HG02678 (cell line): ENCODE results near the gene HOXA9.

Source experiments
- ATAC-seq: cut with Tn5 transposase; IDR thresholded peaks from one replicate; pipeline ENCODE4 v1.9.1; 2021; ENCODE audit warnings: mild to moderate bottlenecking, moderate library complexity; ENCODE audit not compliant: unreplicated experiment

The HOXA9 gene

DNA sequence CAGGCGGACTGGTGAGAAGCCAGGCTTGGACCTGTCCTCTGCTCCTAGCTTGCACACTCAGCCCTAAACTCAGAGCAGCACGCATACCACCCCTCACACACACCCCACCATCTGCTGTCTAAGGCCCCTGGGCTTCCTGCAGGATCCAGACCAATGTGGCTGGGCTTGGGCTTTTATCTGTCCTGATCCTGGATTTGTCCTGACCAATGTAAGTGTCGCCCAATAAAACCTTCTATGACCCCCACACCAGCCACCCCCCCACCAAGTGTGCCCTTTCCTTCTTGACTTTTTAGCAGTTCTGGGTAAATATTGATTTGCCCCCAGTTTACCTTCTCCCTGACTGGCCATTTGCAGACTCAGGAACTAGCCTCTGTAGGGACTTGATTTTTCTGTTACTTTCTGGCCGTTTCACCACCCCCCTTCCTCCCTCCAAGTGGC, 36.3 kb upstream of the HOXA9 start:
- ATAC-seq = no peak

DNA sequence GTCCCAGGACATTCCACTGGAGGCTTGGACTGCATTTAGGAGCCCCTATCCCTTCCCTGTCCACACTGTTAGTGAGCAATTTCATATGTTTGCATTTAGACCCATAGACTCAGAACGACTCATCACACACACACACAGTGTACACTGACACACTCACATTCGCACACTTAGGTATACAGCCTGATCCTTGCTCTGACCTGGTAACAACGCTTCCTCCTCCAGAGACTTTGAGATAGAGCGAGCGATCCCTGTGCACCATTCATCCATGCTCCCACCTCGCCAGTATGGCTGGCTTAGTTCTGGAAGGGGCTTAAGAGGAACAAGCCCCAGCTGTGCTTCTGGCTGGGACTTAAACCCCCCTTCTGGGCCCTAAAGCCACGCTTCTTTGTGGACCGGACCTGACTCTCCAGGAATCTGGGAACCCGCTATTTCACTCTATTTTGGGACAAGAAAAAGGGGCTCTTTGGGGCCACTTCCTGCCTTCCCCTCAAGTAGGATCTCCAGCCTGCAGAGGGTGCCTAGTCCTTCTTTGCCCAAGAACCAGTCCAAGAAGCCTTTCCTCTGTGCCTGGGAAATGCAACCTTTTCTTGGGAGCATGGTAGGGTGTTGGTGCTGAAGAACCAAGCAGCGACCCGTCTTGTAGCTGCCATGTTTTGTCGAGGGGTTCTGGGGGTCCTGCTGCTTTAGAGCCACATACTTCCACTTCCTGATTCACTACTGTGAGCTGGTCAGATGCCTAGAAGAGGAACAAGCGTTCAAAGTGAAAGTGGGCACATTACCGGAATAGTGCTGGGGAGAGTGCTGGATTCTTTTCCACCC, 35.6 kb upstream of the HOXA9 start:
- no peak for ATAC-seq

DNA sequence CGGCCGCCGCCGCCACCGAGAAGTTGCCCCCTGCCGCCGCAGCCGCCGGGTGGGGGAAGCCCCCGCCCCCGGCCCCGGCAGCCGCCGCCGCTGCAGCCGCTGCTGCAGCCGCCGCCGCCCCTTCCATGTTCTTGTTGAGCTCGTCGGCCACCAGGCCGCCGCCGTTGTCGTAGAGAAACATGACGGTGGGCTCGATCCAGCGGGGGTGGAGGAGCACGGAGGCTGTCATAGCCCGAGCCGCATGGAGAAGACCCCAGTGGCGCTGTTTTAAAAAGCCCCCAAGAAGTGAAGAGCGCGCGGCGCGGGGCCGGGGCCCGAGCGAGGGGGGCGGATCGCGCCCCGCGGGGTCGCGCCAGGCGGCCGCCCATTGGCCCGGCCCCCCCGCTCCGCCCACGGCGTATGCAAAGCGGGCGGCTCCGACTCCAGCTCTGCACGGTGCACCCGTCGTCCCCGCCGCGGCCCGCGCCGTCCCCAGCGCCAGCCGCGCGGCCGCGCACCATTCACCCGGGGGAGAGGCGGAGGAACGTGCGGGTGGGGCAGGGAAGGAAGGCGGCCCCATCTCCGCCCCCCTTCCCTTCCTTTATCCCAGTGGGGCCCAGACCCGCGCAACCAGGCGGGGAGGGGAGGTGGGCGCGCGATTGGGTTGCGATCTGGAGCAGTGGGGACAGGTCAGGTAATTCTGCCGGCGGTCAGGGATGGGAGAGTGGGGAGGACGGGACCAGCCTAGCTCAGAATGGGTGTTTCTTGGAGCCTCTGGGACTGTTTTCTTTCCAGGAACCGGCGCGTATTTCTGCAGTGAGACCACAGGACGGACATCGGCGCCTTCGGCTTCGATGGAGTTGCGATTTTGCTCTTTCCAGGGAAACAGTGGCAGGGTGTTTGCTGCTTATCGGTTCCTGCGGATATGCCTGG, 34.8 kb upstream of the HOXA9 start, which contains the start of gene HOXA13:
Gene HOXA13 (minus strand): TSS at position 243 of the 912 bp plus-strand sequence. CDS start 14 bp downstream, at position 229.
- ATAC-seq = no peak

DNA sequence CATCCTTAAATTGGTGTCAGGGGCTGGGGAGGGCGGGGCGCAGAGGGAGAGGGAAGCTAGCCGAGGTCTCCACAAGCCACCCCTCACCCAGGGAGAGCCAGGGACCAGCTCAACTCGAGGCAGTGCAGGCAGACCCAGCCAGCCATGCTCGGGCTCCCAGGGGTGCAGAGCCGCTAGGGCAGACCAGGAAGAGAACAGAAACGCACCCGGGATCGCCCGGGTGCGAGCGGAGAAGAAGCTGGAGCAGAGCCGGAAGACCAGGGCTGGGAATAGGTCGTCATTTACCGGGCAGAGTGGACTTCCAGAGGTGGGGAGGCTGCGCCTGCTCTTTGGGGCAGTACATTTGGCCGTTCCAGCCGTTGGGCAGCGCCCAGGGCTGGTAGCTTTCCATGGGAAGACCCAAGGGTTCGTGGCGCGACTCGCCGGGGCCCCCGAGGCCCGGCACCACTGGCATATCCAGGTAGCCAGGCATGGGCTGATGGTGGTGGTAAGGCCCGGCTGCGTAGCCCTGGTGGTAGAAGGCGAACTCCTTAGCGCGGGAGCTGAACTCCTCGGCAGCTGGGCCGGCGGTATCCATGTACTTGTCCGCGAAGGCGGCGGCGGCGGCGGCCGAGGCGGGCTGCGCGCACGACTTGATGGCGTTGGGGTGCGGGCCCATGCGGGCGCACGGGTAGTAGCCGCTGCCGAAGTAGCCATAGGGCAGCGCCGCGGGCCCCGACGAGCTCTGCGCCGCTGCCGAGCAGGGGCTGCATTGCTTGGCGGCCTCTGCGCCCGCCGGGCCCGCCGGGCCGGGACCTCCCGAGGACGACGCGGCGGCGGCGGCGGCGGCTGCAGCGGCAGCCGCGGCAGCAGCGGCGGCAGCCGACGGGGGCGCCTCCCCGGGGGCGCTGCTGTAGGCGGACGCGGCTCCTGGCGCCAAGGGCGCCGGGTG, 33.8 kb upstream of the HOXA9 start:
- ATAC-seq = no peak

DNA sequence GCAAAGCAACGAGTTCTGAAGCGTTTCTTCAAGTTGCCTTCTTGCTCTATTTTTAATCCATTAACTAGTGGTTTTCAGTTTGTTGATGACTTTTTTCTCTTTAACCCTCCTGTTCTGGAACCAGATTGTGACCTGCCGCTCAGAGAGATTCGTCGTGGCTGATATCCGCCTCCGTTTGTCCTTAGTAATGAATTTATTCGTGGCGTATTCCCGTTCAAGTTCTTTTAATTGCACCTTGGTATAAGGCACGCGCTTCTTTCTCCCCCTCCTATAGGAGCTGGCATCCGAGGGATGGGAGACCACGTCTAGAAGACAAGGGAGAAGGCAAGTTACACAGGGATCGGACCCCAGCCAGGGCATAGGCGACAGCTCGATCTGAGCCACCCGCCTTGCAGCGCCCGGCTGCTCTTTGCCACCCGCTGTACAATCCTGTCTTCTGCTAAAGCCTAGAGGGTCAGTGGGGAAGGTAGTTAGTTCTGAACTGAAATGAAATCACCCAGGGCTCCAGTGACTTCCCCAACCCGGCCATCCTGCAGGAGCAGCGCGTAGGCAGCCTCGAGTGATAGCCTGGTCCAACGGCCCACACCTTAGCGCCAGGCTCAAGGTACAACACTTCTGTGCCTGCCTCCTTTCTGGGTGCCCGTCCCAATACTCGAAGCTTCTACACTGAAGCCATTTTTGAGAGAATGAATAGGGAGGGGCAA, 33.0 kb upstream of the HOXA9 start:
- ATAC-seq = no peak

DNA sequence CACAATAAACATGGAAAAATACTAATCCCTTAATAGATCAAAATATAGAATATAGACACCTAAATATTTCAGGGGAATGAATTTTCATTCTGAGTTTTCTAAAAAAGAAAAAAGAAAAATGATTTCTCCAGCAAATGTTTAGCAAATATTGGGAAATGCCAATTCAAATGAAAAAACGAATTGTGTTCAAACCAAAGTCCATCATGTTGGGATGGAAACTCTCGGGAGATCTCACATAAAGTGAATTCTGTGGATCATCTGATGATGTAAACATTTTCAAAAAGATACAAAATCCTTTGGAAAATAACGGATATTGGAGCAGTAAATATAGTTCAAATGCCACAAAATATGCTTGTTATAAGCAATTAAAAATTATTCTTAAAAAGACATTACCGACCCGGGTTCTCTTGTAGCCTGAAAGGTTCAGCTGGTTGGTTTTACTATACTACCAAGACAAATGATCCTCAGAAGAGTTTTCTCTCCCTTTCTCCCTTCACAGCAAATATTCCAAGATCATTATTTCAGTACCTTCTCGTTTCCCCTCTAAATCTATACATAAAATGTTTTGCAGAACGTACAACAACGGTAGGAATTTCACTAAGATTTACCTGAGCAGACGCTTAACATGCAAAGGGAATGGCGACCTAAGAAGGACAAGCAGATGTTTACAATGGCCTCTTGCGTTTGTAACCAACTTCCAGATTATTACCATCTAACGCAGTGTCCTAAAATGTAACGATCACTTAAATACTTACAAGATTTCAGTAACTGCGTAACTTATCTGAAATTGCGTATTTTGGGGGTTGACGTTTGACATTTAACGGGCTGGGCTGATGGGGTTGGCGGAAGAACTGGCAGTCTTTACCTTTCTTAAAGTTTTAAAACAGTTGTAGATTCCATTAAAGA, 32.1 kb upstream of the HOXA9 start:
- no peak for ATAC-seq

DNA sequence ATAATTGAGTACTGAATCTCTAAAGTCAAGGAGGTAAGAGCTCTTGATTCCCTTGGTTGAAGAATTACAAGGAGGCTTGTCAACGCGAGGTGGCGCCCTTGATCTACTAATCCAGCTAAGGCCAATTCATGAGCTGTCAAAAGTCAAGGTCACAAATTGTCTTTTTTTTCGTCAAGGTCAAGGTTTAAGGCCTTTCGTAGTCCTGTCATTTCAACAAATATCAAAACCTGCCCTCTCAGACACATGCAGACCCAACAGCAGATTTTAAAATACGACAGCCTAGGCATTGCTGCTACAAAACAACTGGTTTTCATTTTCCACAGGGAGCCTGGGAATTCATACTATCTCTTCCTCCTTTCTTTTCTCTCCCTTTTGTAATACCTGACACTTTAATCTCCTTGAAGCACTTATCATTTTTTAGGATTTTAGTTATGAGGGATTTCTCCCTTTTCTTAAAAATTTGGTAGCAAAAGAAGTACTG, 31.0 kb upstream of the HOXA9 start:
- ATAC-seq = no peak

DNA sequence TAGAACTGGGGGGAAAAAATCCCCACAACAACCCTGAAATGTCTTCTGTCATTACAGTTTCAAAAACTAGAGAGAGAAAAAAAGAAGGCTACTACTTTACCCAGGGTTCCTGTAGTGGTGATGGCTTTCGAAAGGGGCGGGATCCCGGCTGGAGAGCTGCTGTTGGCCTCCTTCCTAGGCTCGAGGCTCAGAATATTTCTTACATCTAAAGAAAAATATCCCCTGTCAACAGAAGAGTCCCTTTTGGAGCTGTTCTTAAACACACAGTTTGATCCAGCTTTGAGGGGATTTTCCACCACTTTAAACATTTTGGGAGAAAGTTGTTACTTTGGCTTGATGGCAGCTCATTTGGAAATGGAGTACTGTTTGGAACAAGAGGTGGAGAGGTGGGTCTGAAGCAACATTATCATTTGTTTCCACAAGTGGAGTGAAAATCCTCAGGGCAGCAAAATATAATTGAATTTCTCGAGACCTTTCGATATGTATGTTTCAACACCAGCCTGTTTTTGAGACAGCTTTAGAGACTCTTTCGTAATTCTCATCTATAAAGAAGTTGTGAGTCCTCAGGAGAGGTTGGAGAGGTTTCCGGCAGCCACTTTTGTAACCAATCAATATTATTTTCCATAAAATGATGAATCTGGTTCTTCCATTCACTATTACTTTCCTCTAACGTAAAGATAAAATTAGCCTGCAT, 29.5 kb upstream of the HOXA9 start:
- ATAC-seq = no peak

DNA sequence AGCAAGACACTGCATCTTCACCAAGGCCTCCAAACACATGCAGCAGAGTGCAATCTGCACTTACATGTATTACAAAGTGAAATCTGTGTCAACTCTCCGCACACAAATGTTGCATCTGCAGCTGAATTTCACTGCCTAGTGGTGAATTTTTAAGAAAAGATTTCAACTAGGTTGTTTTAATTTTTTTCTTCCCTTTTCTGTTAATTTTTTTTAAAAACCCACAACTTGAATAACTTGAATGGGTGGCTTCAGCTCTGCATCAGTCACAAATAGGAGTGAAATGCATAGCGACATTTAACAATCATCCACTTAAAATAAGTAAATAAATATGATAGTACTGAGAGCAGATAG, 28.6 kb upstream of the HOXA9 start:
- no peak for ATAC-seq

DNA sequence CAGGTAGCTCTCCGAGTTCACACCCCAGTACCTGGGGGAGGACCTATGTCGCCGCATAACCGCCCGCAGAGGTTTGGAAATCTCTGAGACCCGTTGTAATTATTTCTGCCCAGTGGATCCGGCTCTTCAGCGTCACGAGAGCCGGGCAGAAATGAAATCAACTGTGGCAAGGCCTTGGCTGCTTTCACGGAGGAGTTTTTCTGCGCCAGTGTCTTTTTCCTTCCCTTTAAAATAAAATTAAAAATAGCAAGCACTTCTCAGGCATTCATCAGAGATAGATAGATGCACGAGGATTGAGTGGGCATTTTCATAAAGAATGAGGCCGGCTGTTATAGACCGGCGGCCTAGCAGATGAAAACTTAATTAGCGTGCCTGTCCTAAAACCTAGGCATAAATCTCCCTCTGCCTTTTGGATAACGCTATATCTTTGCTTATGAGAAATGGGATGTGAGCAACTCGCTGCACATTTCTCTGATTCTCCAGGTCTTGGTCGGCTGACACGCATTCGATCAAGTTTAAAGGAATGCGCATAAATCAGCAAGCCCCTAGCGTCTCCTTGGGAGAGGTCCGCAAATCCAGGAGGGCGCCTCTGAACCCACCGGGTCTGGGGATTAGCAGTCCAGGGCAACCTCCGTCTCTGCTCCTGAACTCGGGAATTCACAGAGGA, 28.1 kb upstream of the HOXA9 start:
- no peak for ATAC-seq

DNA sequence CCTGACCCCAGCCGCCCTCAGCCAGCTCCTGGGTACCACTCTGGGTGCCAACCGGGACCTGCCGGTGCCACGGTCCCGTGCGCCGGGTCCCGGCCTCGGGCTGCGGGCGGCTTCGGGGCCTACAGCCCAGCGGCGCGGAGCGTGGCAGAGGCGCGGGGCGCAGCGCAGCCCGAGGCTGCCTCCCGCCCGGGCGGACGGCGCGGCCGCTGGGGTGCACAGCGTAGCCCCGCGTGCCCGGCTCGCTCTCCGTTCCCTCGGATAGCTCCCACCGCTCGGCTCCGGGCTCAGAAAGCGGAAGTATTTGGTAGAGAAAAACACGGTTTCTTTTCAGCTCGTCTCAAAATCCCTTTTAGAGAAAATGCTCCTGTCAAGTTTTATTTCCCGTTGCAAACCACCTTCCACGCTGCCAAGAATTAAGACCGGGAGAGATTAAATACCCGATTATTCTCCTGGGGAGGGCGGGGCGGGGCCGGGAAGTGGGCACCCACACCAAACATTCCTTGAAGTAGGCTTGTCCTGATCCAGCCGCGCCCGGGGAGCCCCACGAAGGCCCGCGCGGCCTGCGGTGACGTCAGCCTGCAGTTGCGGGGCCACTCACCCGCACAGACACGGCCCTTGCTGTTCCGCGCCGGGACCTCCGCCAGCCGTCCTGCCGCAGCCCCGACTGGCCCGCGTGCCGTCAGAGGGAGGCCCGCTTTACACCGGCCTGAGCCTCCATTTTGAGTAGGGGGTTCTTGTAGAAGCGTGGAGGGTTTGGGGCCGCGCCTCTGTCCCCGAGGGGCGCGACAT, 27.4 kb upstream of the HOXA9 start:
- ATAC-seq = no peak

DNA sequence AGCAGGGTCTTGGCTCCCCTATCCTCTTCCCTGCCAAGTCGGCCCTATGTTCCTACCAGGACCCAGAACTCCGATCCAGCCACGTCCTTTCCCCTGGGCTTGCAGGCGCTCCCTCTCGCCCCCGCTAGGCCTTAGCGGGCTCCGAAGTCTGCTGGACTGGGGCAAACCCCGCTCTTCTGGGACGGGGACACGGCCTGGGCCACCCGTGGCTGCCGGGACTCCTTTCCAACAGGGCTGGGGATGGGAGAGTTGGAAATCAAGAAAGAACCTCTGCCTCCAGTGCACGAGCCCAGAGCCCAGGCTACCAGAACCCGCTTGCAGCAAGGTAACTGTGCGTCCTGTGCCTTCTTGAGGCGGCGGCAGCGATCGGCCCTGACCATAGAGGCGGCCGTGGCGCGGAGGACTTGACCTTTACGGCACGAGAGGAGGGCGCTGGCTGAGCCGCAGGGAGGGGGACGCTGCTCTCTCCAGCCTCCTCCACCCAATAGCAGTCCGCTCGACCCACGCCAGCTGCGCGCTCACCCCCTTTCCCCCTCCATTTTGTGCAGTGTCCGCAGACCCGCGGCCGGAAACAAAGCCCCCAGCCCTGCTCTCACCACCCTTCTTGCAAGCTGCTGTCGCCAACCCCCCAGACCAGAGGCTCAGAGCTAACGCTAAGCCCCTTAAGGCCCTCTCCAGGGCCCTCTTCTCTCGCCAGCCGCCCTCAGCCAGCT, 26.7 kb upstream of the HOXA9 start:
- no peak for ATAC-seq

DNA sequence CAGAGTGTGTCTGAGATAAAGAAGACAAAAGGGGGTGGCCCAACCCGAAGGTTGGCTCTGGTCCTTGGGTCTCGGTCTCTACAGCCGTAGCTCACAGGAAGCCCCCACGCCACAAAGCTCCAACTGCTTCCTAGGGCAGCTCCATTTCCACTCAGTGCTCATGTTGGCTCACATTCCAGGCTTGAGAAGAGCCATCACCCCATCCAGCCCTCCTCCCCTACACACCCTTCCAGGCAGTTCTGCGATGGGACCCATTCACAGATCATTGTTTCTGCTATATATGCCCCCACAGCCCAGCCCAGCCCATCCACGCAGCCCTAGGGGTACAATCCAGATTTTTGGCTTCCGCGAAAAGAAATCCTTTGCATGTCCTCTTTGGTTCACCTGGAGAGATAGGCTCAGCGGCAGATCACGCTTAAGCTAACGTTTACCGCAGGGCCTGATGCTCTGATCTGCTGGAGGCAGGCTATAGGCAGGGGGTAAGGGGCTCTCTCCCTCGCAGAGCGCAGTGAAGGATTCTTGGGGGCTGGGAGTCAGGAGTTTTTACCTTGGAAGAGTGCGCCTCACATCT, 25.9 kb upstream of the HOXA9 start:
- no peak for ATAC-seq

DNA sequence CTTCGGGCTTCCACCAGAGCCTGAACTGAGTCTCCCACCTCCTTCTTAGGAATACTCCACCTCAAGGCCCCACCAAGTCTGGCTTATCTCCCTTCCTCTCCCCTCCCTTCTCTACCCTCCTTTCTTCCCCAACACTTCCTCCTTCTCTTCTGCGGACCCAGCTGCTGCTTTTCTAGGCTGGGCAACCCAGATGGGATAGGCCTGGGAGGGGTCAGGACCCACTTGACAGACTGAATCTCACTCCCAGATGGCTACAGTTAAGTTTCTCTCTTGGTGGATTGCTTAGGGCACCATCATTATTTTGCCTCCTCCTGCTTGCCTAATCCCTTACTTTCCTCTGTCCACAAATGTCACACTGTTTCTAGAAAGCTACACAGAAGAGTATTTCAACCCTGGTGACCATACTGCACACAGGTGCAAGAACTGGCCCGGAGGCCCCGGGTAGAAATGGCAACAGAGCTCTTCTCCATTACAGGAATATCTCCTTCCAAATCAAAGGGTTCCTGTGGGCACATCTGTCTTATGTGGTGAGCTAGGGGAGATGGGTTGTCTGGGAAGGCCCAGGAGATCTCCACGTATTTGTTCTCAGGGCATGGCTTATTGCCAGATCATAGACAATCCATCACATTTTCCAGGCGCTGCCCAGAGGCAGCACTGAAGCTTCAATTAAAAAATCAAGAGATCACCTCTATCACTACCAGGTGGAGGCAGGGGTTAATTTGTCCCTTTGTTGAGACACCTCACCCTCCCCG, 24.8 kb upstream of the HOXA9 start:
- no peak for ATAC-seq

DNA sequence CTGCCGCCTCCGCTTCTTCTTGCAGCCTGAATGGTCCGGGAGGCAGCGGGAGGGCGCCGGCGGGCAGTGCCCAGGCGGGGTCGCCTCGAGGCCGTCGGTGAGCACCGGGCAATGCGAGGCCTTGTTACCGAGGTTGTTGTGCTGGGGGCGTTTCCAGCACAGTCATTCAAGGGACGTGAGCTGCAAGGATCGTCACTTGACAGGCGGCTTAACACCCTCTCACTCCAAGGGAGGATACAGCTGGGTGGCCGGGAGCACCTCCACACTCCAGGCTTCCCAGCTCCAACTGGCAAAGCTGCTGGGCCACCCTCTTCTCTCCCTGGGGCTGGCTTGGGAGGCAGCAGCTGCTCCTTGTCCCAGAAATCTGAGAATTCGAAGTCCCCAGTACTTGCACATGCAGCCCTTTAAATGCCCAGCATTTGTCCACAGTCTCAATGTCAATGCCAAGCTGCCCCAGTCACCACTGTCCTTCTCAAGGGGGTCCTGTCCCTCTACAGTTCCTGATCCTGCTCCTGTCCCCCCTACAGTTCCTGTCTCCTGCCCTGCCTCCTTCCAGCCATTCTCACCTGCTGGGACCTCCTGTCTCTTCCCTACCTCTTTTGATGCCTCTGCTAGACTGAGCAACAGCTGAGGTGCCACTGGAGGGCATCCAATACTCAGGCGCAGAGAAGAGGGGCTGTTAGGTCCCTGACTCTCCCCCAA, 24.1 kb upstream of the HOXA9 start:
- no peak for ATAC-seq
